ENCODE results near the gene DOCK8.
"Not testable (repeated sequence)": the region's sequence is repeated elsewhere in the genome, so short reads cannot be mapped to it uniquely, and the experiment has no call there.

DOCK8 gene

GRCh38 chr9:405341-405740 is 190.7 kb downstream of the DOCK8 start:
- TF ChIP-seq CTCF (IDR thresholded peaks at IDR 0.05; ENCODE audit: control extremely low read depth, extremely low read depth, low read depth, missing control alignments): no peak
- CTCF ChIA-PET: interaction anchor here (0.9 to 1.2 kb wide), 3 partner anchors 10 to 22 kb away, joined by 3 to 5 read pairs (median 3); no protein-coding TSS in a partner anchor
- POLR2A ChIA-PET: no interaction called here

DNA sequence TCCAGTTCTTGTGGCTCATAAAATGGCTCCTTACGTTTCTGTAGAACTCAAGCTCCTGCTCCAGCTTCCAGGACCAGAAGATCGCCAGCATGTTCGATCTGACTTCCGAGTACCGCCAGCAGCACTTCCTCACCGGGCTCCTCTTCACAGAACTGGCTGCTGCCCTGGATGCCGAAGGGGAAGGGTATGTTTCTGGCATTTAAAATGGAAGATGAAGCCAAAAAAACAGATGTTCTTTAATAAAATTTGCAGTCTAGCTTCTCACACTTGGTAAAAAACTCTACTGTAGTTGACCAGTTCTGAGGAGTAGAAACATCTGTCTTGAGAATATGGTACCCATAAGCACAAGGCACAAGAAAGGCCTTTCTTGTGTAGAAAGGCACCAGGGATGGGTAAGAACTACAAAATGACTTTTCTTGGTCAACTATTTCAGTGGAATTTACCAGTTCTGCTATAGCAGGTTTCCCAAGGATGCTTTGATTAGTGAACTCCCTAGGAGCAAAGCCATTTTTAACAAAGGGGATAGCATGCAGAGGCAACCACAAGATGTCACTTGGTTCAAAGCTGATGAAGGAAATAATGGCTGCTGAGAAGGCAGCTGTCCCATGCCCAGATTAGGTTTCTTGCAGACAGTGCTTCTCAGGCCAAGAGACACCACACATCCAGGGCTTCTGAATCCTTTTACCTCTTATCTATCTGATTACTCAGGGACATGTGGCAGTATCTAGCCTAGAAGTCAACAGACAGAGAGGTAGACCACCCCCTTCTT is 192.4 kb downstream of the DOCK8 start:
- TF ChIP-seq CTCF (IDR thresholded peaks at IDR 0.05; ENCODE audit: control extremely low read depth, extremely low read depth, low read depth, missing control alignments): no peak
- POLR2A ChIA-PET: no interaction called here
- CTCF ChIA-PET: interaction anchor here (1.0 to 2.1 kb wide), 3 partner anchors 12 to 603 kb away, joined by 3 to 5 read pairs (median 3); no protein-coding TSS in a partner anchor
- DNase-seq (ENCODE audit: extremely low spot score): no peak

More at GRCh38 chr9:405341-405740, 190.7 kb downstream of the DOCK8 start:
- DNase-seq (ENCODE audit: extremely low spot score): no peak

DNA sequence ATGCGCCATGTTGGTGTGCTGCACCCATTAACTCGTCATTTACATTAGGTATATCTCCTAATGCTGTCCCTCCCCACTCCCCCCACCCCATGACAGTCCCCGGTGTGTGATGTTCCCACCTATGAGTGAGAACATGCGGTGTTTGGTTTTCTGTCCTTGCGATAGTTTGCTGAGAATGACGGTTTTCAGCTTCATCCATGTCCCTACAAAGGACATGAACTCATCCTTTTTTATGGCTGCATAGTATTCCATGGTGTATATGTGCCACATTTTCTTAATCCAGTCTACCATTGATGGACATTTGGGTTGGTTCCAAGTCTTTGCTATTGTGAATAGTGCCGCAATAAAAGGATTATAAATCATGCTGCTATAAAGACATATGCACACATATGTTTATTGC is 195.0 kb downstream of the DOCK8 start:
- POLR2A ChIA-PET; DNase-seq (ENCODE audit: extremely low spot score); CTCF ChIA-PET: not testable (repeated sequence)

DNA sequence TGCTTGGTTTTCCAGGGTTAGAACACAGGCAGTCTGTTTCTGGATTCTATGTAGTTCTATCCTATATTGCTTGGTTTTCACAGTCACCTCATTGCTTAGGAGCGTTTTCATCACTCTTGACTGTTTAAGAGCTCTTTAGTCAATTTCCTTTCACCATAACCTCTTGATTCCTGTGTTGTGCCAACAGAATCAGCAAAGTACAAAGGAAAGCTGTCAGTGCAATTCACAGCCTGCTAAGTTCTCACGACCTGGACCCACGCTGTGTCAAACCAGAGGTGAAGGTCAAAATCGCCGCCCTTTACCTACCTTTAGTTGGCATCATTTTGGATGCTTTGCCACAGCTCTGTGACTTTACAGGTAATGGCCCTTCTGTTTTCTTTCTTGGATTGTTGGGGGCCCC is 199.9 kb downstream of the DOCK8 start:
- ChIA-PET CTCF (interaction anchor here (1.0 kb wide), 1 partner anchor 29 kb away, joined by 3 read pairs; no protein-coding TSS in a partner anchor), POLR2A (no interaction called here)
- no peak for DNase-seq (ENCODE audit: extremely low spot score)
- TF ChIP-seq CTCF (IDR thresholded peaks at IDR 0.05; ENCODE audit: control extremely low read depth, extremely low read depth, low read depth, missing control alignments): no peak

- ChIA-PET POLR2A (no interaction called here), CTCF (interaction anchor here (1.1 to 1.3 kb wide), 3 partner anchors 9 to 22 kb away, joined by 3 to 4 read pairs (median 3); no protein-coding TSS in a partner anchor)
- DNase-seq (ENCODE audit: extremely low spot score): no peak
- TF ChIP-seq CTCF (IDR thresholded peaks at IDR 0.05; ENCODE audit: control extremely low read depth, extremely low read depth, low read depth, missing control alignments): no peak
Observed at GRCh38 chr9:419571-420171, 205.0 kb downstream of the DOCK8 start.

- DNase-seq (ENCODE audit: extremely low spot score): no peak
- POLR2A ChIA-PET: no interaction called here
- no peak for TF ChIP-seq CTCF (IDR thresholded peaks at IDR 0.05; ENCODE audit: control extremely low read depth, extremely low read depth, low read depth, missing control alignments)
- CTCF ChIA-PET: interaction anchor here (0.8 kb wide), 1 partner anchor 14 kb away, joined by 3 read pairs; no protein-coding TSS in a partner anchor
Observed at GRCh38 chr9:421896-422295, 207.2 kb downstream of the DOCK8 start.

DNA sequence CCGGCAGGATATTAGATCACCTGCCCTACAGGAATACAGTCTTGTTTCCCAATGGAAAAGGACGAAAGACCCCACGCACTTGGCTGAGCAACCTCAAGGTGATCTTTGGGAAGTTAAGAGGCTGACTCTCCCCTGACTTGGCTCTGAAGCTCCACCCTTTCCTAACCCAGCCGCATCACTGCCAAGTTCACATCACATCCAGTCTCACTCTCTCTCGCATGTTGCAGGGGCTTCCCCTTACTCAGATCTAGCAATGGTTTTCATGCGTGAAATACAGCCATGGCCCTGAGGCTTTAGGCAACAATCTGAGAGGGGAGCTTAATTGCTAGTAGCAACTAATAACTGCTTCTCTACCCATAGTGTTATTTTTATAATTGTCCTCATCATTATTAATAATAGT is 211.6 kb downstream of the DOCK8 start:
- no peak for DNase-seq (ENCODE audit: extremely low spot score)
- POLR2A ChIA-PET: no interaction called here
- no peak for TF ChIP-seq CTCF (IDR thresholded peaks at IDR 0.05; ENCODE audit: control extremely low read depth, extremely low read depth, low read depth, missing control alignments)
- CTCF ChIA-PET: interaction anchor here (1.3 kb wide), 1 partner anchor 17 kb away, joined by 3 read pairs; no protein-coding TSS in a partner anchor
